ENCODE measurements around the gene MAGI1.
"Not testable (repeated sequence)": the region's sequence is repeated elsewhere in the genome, so short reads cannot be mapped to it uniquely, and the experiment has no call there.

MAGI1 gene

DNA sequence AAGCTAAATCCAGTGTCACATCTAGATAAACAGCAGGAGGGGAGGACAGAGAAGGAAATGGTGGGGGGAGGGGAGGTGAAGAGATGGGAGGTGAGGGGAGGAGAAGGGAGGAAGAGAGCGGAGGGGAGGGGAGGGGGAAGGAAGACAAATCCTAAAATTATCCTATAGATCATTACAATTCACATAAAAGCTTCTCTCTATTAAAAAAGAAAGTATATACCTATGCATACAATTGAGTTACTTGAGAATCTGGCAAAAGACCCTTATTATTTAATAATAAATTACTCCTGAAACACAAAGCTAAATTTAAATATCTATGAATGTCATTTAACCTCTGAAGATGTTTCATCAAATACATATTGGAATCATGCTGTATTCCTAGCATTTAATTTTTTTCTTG is 303.9 kb downstream of the MAGI1 start:
- no peak for DNase-seq

DNA sequence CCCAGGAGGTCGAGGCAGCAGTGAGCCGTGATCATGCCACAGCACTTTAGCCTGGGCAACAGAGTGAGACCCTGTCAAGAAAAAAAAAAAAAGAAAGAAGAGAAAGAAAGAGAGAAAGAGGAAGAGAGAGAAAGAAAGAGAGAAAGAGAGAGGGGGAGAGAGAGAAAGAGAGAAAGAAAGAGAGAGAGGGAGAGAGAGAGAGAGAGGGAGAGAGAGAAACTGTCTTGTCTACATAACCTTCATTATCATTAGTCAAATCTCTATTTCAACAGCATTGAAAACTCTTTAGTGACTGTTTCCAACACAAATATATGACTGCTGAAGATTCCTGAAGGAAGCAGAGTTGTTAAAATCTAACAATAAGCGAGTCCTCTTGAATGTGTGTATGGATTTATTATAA is 304.3 kb downstream of the MAGI1 start:
- DNase-seq, result no peak

- DNase-seq, result no peak
Measured at GRCh38 chr3:65733459-65733858, 305.3 kb downstream of the MAGI1 start.

DNA sequence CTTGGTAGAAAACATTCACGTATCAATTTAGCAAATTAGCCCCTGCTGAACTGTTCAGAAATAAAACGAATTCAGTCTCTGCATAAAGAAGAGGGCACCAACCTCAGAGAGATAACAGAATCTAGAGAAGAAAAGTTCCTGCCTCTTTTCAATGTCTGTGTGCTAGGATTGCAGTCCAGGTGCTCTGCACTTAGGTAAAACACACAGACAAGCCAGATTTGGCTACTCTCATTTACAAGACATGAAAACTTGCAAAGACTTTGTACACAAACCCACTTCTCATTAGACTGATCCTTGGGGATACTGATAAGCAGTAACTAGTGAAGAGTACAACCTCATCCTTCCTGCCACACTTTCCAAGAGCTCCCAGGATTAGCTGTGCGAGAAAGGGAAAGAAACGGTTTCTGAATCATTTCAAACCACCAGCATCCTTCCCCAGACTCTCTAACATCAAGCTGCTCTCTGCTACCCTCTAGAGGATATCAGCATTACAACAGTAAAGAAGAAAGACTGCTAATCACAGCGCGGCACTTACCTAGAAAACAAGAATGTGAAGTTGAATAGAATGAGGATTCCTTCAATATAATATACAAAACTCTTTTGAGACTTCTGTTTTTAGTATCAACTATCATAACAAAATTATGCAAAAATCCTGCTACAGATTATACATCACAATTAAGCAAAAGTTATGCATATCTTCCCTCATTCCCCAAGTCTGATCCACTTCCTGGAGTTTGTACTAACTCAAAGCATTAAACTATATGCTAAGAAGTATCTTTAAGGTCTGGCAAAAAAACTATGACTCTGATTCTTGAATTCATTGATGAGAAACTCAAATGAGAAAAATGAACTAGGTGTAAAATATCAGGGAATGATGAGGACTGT is 306.4 kb downstream of the MAGI1 start:
- DNase-seq, result no peak

DNA sequence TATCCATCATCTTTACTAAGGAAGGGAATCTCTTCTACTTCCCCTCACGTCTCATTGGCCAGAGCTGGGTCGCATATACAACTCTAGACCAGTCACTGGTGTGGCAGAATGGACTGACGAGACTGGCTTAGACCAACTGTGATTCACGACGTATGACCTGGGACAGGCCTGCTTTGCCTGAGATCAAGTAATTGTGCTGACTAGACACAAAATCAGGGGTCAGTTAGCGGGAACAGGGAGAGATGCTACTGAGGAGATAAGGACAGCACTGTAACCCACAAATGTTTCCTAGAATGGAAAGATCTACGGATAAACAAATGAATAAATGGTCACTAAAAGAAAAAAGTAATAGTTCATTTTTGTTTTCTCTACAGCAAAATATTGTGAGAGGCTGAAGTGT is 308.3 kb downstream of the MAGI1 start:
- DNase-seq, result no peak

GRCh38 chr3:65729973-65730372 is 308.7 kb downstream of the MAGI1 start:
- DNase-seq, result no peak

DNA sequence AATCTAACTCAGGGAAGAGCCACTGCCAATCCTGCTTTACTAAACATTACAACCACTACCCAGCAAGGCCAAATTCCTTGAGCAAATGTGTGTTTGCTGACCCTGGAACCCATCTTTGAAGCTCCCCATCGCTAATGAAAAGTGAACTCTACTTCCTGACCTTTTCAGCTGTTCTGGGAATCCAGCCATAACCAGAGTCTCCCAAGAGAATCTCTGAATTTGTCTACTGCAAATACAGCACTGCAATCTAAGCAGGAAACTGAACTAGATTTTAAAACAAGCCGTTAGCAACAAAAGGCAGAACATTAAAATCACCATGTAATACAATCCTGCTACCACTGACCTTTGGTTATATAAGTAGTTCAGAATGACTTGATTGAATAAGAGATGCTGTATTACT is 309.2 kb downstream of the MAGI1 start:
- no peak for DNase-seq

GRCh38 chr3:65728138-65728537 is 310.6 kb downstream of the MAGI1 start:
- DNase-seq, result no peak

- DNase-seq, result no peak
Measured at GRCh38 chr3:65723985-65724384, 314.7 kb downstream of the MAGI1 start.

GRCh38 chr3:65723011-65723410 is 315.7 kb downstream of the MAGI1 start:
- no peak for DNase-seq

- no peak for DNase-seq
Measured at GRCh38 chr3:65720989-65721737, 317.6 kb downstream of the MAGI1 start.

GRCh38 chr3:65719639-65720038 is 319.1 kb downstream of the MAGI1 start:
- DNase-seq, result not testable (repeated sequence)

DNA sequence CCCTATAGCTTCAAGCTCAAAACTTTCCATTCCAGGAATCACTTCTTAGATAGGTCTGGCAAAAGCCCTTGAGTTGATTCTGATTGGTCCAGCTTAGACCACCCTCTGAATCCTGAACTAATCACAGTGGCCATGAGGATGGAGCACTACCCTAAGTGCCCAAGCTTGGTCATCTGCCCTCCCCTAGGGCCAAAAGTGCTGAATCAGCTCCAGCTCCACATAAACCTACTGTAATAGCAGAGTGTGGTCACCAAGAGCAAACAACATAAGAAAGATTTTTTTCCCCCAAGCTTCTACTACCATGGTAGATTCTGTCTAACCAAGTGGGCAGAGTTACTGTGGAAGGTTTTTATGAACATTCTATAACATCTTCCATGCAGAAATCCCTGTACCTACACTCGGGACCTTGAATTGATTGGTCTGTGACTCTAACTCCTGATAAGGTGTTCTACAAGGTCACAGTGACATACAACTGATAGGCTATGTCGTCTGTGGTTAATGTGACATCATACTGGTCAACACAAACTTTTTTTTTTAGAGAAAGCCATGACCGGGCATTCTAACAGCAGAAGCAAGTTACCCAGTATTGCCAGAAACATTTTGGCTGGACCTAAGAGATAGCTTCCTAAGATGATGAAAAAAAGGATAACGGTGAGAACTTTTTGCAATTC is 320.9 kb downstream of the MAGI1 start:
- DNase-seq, result no peak

GRCh38 chr3:65716071-65716751 is 322.5 kb downstream of the MAGI1 start:
- no peak for DNase-seq

DNA sequence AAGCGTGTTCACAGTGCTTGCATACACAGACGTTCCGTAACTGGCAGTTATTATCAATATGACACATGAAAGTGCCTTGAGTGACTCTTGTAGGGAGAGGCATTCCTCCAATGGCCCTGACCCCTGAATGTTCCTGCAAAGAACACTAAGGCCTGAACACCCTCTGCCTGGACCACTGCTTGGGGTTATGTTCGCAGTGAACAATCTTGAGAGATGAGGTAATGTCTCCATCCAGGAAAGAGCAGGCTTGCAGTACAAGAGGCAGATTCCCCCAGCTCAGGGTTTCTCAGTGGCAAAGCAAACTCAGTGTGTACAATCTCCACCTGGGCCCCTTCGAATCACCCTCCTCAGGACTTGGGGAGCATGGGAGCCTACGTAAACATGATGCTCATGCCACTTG is 324.6 kb downstream of the MAGI1 start:
- no peak for DNase-seq

- DNase-seq, result no peak
Measured at GRCh38 chr3:65713016-65713415, 325.7 kb downstream of the MAGI1 start.

- no peak for DNase-seq
Measured at GRCh38 chr3:65712140-65712539, 326.6 kb downstream of the MAGI1 start.

DNA sequence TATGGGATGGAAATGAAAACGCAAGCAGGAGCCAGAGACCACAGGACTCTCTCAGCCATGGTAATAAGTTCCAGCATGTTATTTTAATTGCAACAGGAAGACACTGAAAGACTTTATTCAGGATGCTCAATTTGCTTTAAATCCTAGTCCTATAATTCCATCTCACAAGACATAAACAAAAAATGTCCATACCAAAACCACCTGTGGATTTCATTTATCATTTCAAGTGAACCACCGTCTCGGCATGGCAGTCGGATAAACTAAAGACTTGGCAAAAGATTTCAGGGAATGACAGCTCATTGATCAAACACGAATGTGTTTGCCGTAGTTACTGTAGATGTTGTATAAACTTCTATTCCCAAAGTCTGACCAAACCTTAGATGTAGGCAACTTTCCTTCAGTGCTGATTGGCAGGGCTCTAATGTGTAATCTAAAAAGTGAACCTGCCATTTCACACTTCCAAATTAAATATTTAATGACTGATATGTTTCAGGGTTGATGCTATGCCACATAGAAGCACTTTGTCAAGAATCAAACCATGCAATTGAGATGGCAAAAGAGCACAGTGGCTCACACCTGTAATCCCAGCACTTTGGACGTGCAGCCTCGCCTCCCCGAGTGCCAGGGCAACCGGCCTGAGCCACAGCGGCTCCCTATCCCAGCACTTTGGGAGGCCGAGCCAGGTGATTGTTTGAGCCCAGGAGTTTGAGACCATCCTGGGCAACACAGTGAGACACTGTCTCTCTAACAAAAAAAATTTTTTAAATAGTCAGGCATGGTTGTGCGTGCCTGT is 331.7 kb downstream of the MAGI1 start:
- DNase-seq, result no peak

DNA sequence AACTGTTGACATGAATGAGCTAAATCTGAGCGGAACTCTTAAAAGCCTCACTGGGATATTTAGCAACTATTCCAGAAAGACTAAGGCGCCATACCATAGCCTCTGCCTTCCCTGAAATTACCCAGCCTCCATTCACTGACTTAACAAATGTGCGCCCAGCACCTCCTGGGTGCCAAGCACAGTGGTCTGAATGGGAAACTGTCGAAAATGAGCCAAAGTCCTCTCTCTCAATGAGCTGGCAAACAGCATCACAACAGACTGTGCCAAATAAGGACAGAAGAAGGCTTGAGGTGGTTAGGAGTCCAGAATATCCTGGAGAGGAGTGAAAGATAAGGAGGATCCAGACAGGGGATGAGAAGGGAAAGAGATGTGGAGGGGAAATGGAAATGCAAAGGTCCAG is 332.4 kb downstream of the MAGI1 start:
- no peak for DNase-seq

DNA sequence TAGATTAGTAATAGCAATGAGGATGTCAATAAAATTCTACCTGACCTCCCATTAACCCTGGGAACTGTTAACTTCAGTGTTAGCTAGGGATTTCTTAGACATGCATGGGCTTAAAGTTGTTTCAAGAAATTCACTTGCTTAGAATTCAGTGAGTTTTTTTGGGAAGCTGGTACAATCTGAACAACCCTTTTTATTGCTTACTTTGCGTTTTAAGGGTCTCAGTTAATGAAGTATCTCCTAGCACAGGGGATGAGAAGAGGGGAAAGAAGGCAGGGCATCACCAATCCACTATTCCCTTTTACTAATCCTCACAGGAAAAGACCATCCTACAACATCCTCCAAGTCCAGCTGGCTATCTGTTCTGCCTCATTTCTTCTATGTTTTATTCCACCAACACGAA is 334.9 kb downstream of the MAGI1 start:
- no peak for DNase-seq

- no peak for DNase-seq
Measured at GRCh38 chr3:65703026-65703425, 335.7 kb downstream of the MAGI1 start.

- DNase-seq, result no peak
Measured at GRCh38 chr3:65702202-65702601, 336.5 kb downstream of the MAGI1 start.

Data from cortex of kidney (tissue), 1 donor.